Transverse colon (tissue), 4 donors: ENCODE results near the gene RAD9A. TPM values are rescaled to one million over a fixed set of nuclear protein-coding genes. Genes with fewer than 3 reads are reported as not detected.

ENCODE experiments used
- DNase-seq: peaks from one replicate; pipeline ENCODE4 v3.0.0-alpha.2; 2019
- H3K27ac ChIP-seq, 4 donors: fragments of 200-600 bp; sonication (generic); 2 replicates each; pipeline ENCODE4 v1.5.1; 2016 to 2018; ENCODE audit warnings: inconsistent platforms in 4 of 4
- H3K27me3 ChIP-seq: fragments of 200-600 bp; sonication (generic); 2 replicates; pipeline ENCODE4 v1.5.1; 2017; ENCODE audit warnings: inconsistent platforms
- H3K36me3 ChIP-seq, 4 donors: fragments of 200-600 bp; sonication (generic); 2 replicates each; pipeline ENCODE4 v1.5.1; 2017 to 2019; ENCODE audit warnings: inconsistent platforms in 4 of 4
- H3K4me1 ChIP-seq, 4 donors: fragments of 200-600 bp; sonication (generic); 2 replicates each; pipeline ENCODE4 v1.5.1; 2017 to 2020; ENCODE audit warnings: inconsistent platforms in 4 of 4
- H3K4me3 ChIP-seq, 4 donors: fragments of 200-600 bp; sonication (generic); 1 replicate in 1 of 4; 2 replicates in 3 of 4; pipeline versions ENCODE4 v1.5.1 to v1.6.1; 2017 to 2019; ENCODE audit warnings: inconsistent platforms in 4 of 4
- H3K9me3 ChIP-seq, 2 donors: fragments of 200-600 bp; sonication (generic); 2 replicates each; pipeline ENCODE4 v1.5.1; 2017 to 2019; ENCODE audit warnings: inconsistent platforms in 2 of 2
- CTCF ChIP-seq, 5 experiments: fragments of 200-600 bp in 3 of 5; fragments of 450-650 bp in 2 of 5; sonication (generic) in 3 of 5; IDR thresholded peaks; 1 replicate in 2 of 5; 2 replicates in 3 of 5; pipeline ENCODE4 v1.5.1; 2016 to 2017; ENCODE audit warnings: antibody characterized with exemption in 5 of 5, inconsistent platforms in 3 of 5, mild to moderate bottlenecking in 2 of 5, moderate library complexity in 1 of 5
- EP300 ChIP-seq: sonication (generic); formaldehyde crosslinking; IDR thresholded peaks from one replicate; pipeline ENCODE4 v1.6.1; 2017; ENCODE audit warnings: antibody characterized with exemption, low read depth
- POLR2A ChIP-seq: fragments of 450-650 bp; IDR thresholded peaks from one replicate; pipeline ENCODE4 v1.6.1; 2016; ENCODE audit warnings: antibody characterized with exemption, mild to moderate bottlenecking, moderate library complexity
- POLR2AphosphoS5 ChIP-seq, 3 donors: sonication (generic); formaldehyde crosslinking; IDR thresholded peaks; one replicate each; pipeline ENCODE4 v1.6.1; 2016; ENCODE audit warnings: antibody characterized with exemption in 3 of 3
- WGBS, 2 donors: methylation state at CpG; one replicate each; pipeline ENCODE4 v1.1.5; 2018; ENCODE audit warnings: low coverage in 1 of 2; 5-methylcytosine and 5-hydroxymethylcytosine counted together
- in situ Hi-C, 4 donors: fragments of 200-750 bp; cut with MboI; loops; one replicate each; pipeline versions ENCODE4 v1.15.0 to v1.15.1; 2017; ENCODE audit warnings: low sequenced_read_pairs in 3 of 4, low pct_ligation_motif_present in 1 of 4, low pct_unique_long_range_greater_than_20kb in 1 of 4
- intact Hi-C: fragments of 100-400 bp; cut with DNase I; formaldehyde crosslinking; loops from one replicate; pipeline ENCODE4 v1.15.1; 2023; ENCODE audit warnings: low total_unique reads
- total RNA-seq, 4 donors: library from RNA; depleted of rRNA; stranded (reverse); fragments of >200 nt; gene quantifications; one replicate each; pipeline ENCODE4 v1.1.0, GENCODE V29; 2016

Gene RAD9A
- total RNA-seq, 4 donors from 2014 or later, result 37.8 to 470 (median 95.3) TPM

- in situ Hi-C loops (no loop called here), intact Hi-C loops (no loop called here)
- H3K36me3 ChIP-seq, result no peaks in the 10 kb centered on the region
- H3K4me3 ChIP-seq, result no peak overlapping the region
- peaks cover 9 to 34% (median 28%) of the 10 kb centered on the region in 4 donors for H3K4me1 ChIP-seq
- no peaks in the 10 kb centered on the region for H3K9me3 ChIP-seq
- DNase-seq, result no peak
- TF ChIP-seq POLR2A (no peak), CTCF (IDR thresholded peaks at IDR 0.05) (no peak), EP300 (no peak), POLR2AphosphoS5 (IDR thresholded peaks at IDR 0.05) (no peak)
- no peaks in the 10 kb centered on the region for H3K27me3 ChIP-seq
- 80 to 81% methylated on average over 1 to 3 of the region's 3 CpGs for WGBS, 2 donors
- no peak overlapping the region for H3K27ac ChIP-seq
These were observed 27.6 kb upstream of the RAD9A start for GRCh38 chr11:67364169-67364568.

DNA sequence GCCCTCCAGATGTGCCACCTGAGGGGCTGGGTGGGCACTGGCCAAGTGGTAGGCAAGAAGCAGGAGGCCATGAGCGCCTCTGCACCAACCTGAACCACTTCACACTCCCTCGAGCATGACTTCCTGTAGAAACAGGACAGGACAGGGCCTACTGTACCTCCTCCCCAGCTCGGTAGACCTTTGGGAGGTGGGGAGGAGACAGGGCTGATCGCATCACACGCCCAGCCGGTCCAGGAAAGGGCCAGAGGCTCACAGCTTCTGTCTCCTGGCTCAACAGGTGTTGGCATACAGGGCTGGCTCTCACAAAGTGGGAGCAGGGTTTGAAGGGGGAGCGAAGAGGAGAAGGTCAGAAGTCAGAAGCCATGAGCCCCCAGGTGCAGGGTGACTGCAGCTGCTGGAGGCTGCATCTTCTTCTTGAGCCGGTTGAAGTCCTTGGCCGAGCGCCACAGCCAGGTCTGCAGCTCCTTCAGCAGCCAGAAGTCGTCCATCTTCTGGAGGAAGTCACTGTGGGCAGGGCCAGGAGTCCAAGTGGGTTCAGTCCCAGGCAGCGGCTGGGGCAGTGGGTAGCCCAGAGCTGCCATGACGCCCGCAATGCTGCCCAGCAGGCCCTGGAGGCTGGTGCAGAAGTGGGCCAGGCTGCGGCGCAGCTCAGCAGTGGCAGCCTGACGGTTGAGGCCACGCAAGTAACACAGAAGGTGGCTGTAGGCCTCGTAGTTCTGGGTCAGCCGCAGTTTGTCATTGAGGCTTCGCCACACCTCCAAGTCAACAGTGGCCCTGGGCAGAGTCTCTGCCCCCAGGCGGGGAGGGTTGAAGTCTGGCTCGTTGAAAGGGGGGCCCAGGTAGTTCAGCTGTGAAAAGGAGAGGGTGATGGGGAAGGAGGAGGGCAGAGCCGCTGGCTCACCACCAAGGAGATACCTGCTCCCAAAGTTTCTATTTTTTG is 26.7 kb upstream of the RAD9A start:
- no peak for TF ChIP-seq POLR2A
- TF ChIP-seq POLR2AphosphoS5 (IDR thresholded peaks at IDR 0.05), result no peak
- TF ChIP-seq CTCF (IDR thresholded peaks at IDR 0.05), result no peak
- TF ChIP-seq EP300, result no peak
- Histone ChIP-seq H3K4me1 (peaks cover 9 to 42% (median 35%) of the 10 kb centered on the region in 4 donors), H3K27ac (peak overlapping the region; percentile 0 to 95 (median 79)), H3K27me3 (no peaks in the 10 kb centered on the region), H3K36me3 (no peaks in the 10 kb centered on the region), H3K9me3 (no peaks in the 10 kb centered on the region), H3K4me3 (no peak overlapping the region)
- intact Hi-C loops, result no loop called here
- DNase-seq, result no peak
- in situ Hi-C loops, result no loop called here
- 83% methylated on average over 1 to 22 of the region's 24 CpGs for WGBS, 2 donors

GRCh38 chr11:67365736-67366444 is 25.9 kb upstream of the RAD9A start:
- no peaks in the 10 kb centered on the region for H3K36me3 ChIP-seq
- 45 to 73% methylated on average over 8 to 14 of the region's 14 CpGs for WGBS, 2 donors
- TF ChIP-seq POLR2A (no peak), POLR2AphosphoS5 (IDR thresholded peaks at IDR 0.05) (no peak), EP300 (no peak), CTCF (IDR thresholded peaks at IDR 0.05) (no peak)
- no peak for DNase-seq
- intact Hi-C loops, result no loop called here
- H3K27ac ChIP-seq, result peak overlapping the region; percentile 63 to 95 (median 92)
- peak overlapping the region in 1 of 4 donors; percentile 4 for H3K4me3 ChIP-seq
- H3K9me3 ChIP-seq, result no peaks in the 10 kb centered on the region
- peaks cover 9 to 51% (median 43%) of the 10 kb centered on the region in 4 donors for H3K4me1 ChIP-seq
- H3K27me3 ChIP-seq, result no peaks in the 10 kb centered on the region
- in situ Hi-C loops, result no loop called here

GRCh38 chr11:67366546-67366945 is 25.2 kb upstream of the RAD9A start:
- peak overlapping the region in 1 of 4 donors; percentile 4 for H3K4me3 ChIP-seq
- intact Hi-C loops, result no loop called here
- no peak for DNase-seq
- peaks cover 14 to 57% (median 50%) of the 10 kb centered on the region in 4 donors for H3K4me1 ChIP-seq
- TF ChIP-seq POLR2A, result no peak
- TF ChIP-seq EP300, result no peak
- TF ChIP-seq CTCF (IDR thresholded peaks at IDR 0.05), result no peak
- TF ChIP-seq POLR2AphosphoS5 (IDR thresholded peaks at IDR 0.05), result no peak
- no peaks in the 10 kb centered on the region for H3K36me3 ChIP-seq
- in situ Hi-C loops, result no loop called here
- H3K27me3 ChIP-seq, result no peaks in the 10 kb centered on the region
- WGBS, 2 donors, result 12 to 21% methylated on average over 8 of the region's 8 CpGs
- no peaks in the 10 kb centered on the region for H3K9me3 ChIP-seq
- peak overlapping the region; percentile 63 to 95 (median 92) for H3K27ac ChIP-seq
